Retinal pigment epithelial cell (primary cell): Measurements from ENCODE around the gene TSPAN17.
"Not testable (repeated sequence)": the region's sequence is repeated elsewhere in the genome, so short reads cannot be mapped to it uniquely, and the experiment has no call there.

Experiments
- DNase-seq: peaks from one replicate; pipeline ENCODE4 v3.0.0-alpha.2; 2010; ENCODE audit warnings: low read depth
- H3K4me3 ChIP-seq: 2 replicates; pipeline ENCODE4 v1.5.1; 2011; ENCODE audit warnings: mild to moderate bottlenecking, low read length, control low read depth, moderate library complexity
- CTCF ChIP-seq: conservative IDR thresholded peaks from 2 replicates; pipeline ENCODE4 v1.5.1; 2011; ENCODE audit warnings: low read depth, low read length, control low read depth, inconsistent platforms

The TSPAN17 gene

DNA sequence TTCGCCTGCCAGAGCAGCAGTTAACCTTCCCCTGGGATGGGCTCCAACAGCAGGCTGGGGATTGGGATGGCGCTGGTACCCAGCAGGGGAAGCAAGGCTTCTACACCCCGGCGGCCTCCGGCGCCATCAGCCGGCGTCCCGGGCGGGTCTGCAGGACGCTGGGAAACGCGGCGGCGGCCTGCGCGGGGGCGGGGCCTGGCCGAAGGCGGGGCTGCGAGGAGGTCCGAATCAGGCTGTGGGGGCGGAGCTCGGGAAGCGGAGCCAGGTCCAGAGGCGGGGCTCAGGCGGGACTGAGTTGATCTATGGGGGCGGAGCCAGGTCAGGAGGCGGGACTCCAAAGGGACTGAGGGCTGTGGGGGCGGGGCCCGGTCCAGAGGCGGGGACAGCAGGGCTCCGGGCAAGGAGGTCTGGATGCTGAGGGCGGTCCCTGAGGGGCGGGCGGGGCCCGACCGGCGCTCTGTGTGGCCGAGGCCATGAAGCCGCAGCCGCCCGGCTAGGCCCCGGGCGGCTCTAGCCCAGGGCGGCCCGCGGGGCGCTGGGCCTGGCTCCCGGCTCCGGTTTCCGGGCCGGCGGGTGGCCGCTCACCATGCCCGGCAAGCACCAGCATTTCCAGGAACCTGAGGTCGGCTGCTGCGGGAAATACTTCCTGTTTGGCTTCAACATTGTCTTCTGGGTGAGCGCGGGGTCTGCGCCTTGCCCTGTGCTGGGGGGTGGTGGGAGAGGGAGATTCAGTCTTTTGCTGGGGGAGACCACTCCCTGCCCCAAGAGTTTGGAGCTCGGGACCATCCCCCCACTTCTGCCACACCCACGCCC, at the start of gene TSPAN17:
Gene TSPAN17, plus strand, starts transcription at position 455 of the 813 bp plus-strand sequence. Its CDS starts 132 bp downstream, at position 587.
- no peak for TF ChIP-seq CTCF
- peak within 1 kb of the TSS; percentile 81 for H3K4me3 ChIP-seq
- peak; percentile 88 for DNase-seq

GRCh38 chr5:176599749-176600430, 47.4 kb upstream of the TSPAN17 start:
- H3K4me3 ChIP-seq, DNase-seq: not testable (repeated sequence)

DNA sequence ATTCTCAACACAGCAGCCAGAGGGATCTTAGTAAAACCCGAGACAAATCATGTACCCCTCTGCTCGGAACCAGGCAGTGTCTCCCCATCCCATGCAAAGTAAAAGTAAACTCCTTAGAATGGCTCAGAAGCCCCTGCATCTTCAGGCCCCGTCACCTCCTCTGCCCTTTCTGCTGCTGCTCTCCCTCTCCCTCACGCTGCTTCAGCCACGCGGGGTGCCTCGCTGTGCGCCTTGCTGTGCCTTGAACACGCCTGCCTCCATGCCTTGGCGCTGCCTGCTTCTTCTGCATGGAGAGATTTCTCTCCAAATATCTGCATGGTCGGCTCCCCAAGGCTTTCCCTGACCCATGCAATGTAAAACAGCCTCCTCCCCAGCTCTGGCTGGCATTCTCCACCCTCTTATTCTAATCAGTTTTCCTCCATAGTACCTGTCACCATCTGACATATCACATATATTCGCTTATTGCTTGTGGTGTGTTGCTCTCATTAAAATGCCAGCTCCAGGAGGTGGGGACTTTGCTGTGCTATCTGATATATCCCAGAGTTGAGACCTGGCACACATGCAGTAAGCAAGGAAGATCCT, 45.3 kb upstream of the TSPAN17 start:
- no peak for TF ChIP-seq CTCF
- no peak overlapping the region for H3K4me3 ChIP-seq
- DNase-seq: no peak

- no peak for DNase-seq
- TF ChIP-seq CTCF: no peak
- H3K4me3 ChIP-seq: no peak overlapping the region
Observed at GRCh38 chr5:176603091-176603490, 44.2 kb upstream of the TSPAN17 start.

- no peak overlapping the region for H3K4me3 ChIP-seq
- DNase-seq: no peak
- no peak for TF ChIP-seq CTCF
Observed at GRCh38 chr5:176606032-176606431, 41.3 kb upstream of the TSPAN17 start.

DNA sequence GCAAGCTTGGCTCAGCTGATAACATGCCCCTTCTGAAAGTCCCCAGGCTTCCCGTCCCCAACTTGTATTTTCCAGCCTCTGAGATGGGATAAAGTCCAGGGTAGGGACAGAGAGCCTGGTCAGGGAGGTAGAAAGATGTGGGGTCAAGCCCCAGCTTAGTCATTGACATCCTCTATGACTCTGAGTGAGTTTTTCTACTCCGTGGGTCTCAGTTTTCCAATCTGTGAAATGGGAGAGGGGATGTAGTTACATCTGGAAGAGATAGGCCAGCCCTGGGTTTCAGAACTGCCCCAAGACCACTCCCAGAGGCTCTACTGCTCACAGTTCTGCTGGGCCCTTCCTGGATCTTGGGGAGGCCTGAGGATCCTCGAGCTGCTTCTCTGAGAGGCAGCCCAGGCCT, 40.4 kb upstream of the TSPAN17 start:
- no peak for DNase-seq
- H3K4me3 ChIP-seq: no peak overlapping the region
- TF ChIP-seq CTCF: no peak

- no peak for TF ChIP-seq CTCF
- no peak overlapping the region for H3K4me3 ChIP-seq
- DNase-seq: no peak
Observed at GRCh38 chr5:176608142-176608705, 39.1 kb upstream of the TSPAN17 start.
